ENCODE data around the gene SH3PXD2A. TPM values are rescaled to one million over a fixed set of nuclear protein-coding genes. Genes with fewer than 3 reads are reported as not detected.

The SH3PXD2A gene
- total and polyA plus RNA-seq, 7 donors: 3.0 to 57.7 (median 10.6) TPM

- no peak overlapping the region for H3K27ac ChIP-seq
- no peaks in the 10 kb centered on the region for H3K27me3 ChIP-seq (ENCODE audit: insufficient read depth in 3 of 3, low read length in 2 of 3)
- no peak overlapping the region for H3K4me3 ChIP-seq
- intact Hi-C loops (cut with DNase I): no loop called here
- ATAC-seq (no peak), DNase-seq (peak in 1 of 2 donors; percentile 45)
- no peaks in the 10 kb centered on the region for H3K9me3 ChIP-seq
- TF ChIP-seq, protein P1, sequence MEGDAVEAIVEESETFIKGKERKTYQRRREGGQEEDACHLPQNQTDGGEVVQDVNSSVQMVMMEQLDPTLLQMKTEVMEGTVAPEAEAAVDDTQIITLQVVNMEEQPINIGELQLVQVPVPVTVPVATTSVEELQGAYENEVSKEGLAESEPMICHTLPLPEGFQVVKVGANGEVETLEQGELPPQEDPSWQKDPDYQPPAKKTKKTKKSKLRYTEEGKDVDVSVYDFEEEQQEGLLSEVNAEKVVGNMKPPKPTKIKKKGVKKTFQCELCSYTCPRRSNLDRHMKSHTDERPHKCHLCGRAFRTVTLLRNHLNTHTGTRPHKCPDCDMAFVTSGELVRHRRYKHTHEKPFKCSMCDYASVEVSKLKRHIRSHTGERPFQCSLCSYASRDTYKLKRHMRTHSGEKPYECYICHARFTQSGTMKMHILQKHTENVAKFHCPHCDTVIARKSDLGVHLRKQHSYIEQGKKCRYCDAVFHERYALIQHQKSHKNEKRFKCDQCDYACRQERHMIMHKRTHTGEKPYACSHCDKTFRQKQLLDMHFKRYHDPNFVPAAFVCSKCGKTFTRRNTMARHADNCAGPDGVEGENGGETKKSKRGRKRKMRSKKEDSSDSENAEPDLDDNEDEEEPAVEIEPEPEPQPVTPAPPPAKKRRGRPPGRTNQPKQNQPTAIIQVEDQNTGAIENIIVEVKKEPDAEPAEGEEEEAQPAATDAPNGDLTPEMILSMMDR (IDR thresholded peaks at IDR 0.05): no peak
- WGBS, 3 donors: 68 to 73% (median 73%) methylated on average over 4 of the region's 4 CpGs
- H3K4me1 ChIP-seq: peaks cover 29% of the 10 kb centered on the region
- H3K36me3 ChIP-seq (ENCODE audit: insufficient read depth in 1 of 2, low read depth in 1 of 2): no peaks in the 10 kb centered on the region
These were observed 42.9 kb downstream of the SH3PXD2A start for GRCh38 chr10:103812432-103812831.

DNA sequence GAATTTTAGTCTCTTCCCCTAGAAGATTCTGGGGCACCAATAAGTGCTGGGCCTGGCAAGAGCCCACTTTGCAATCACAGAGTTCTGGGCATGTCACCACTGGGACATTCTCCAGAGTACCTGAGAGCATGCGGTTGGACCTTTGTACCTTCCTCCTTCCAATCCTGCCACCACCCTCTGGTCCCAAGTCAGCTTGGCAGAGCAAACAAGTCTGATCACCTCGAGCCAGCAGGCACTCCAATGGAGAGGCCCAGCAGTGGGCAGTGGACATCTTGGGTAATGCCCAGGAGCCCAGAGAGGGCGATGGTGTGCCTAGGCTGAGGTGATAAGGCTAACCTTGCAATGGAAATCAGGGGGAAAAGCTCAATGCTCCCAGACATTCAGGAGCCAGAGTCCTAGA lies 43.4 kb downstream of the SH3PXD2A start:
- Histone ChIP-seq H3K9me3 (no peaks in the 10 kb centered on the region), H3K4me3 (no peak overlapping the region), H3K36me3 (ENCODE audit: insufficient read depth in 1 of 2, low read depth in 1 of 2) (no peaks in the 10 kb centered on the region), H3K27me3 (ENCODE audit: insufficient read depth in 3 of 3, low read length in 2 of 3) (no peaks in the 10 kb centered on the region), H3K27ac (no peak overlapping the region), H3K4me1 (peaks cover 29% of the 10 kb centered on the region)
- intact Hi-C loops (cut with DNase I): no loop called here
- TF ChIP-seq, protein P1 (IDR thresholded peaks at IDR 0.05): no peak
- 62 to 68% (median 68%) methylated on average over 3 of the region's 3 CpGs for WGBS, 3 donors
- ATAC-seq (no peak), DNase-seq (peak in 1 of 2 donors; percentile 35)

GRCh38 chr10:103811463-103811862 lies 43.9 kb downstream of the SH3PXD2A start:
- no peak overlapping the region for H3K4me3 ChIP-seq
- DNase-seq (no peak), ATAC-seq (no peak)
- H3K36me3 ChIP-seq (ENCODE audit: insufficient read depth in 1 of 2, low read depth in 1 of 2): no peaks in the 10 kb centered on the region
- 94 to 96% (median 94%) methylated on average over 6 of the region's 6 CpGs for WGBS, 3 donors
- peaks cover 26% of the 10 kb centered on the region for H3K4me1 ChIP-seq
- TF ChIP-seq, protein P1 (IDR thresholded peaks at IDR 0.05): no peak
- intact Hi-C loops (cut with DNase I): no loop called here
- no peaks in the 10 kb centered on the region for H3K9me3 ChIP-seq
- H3K27ac ChIP-seq: no peak overlapping the region
- no peaks in the 10 kb centered on the region for H3K27me3 ChIP-seq (ENCODE audit: insufficient read depth in 3 of 3, low read length in 2 of 3)

GRCh38 chr10:103808780-103809179 lies 46.6 kb downstream of the SH3PXD2A start:
- Histone ChIP-seq H3K27ac (no peak overlapping the region), H3K36me3 (ENCODE audit: insufficient read depth in 1 of 2, low read depth in 1 of 2) (no peaks in the 10 kb centered on the region), H3K4me1 (peaks cover 11% of the 10 kb centered on the region), H3K9me3 (no peaks in the 10 kb centered on the region), H3K27me3 (ENCODE audit: insufficient read depth in 3 of 3, low read length in 2 of 3) (no peaks in the 10 kb centered on the region), H3K4me3 (no peak overlapping the region)
- peak in 1 of 2 donors; percentile 7 for DNase-seq
- 26 to 52% (median 27%) methylated on average over 2 of the region's 2 CpGs for WGBS, 3 donors
- ATAC-seq: peak in 3 of 4 donors; percentile 46 to 78 (median 67)
- TF ChIP-seq, protein P1 (IDR thresholded peaks at IDR 0.05): no peak
- intact Hi-C loops (cut with DNase I): no loop called here

- peak in 1 of 2 donors; percentile 4 for DNase-seq
- TF ChIP-seq, protein P1 (IDR thresholded peaks at IDR 0.05): no peak
- Histone ChIP-seq H3K9me3 (no peaks in the 10 kb centered on the region), H3K4me3 (no peak overlapping the region), H3K4me1 (peaks cover 11% of the 10 kb centered on the region), H3K27me3 (ENCODE audit: insufficient read depth in 3 of 3, low read length in 2 of 3) (no peaks in the 10 kb centered on the region), H3K27ac (no peak overlapping the region), H3K36me3 (ENCODE audit: insufficient read depth in 1 of 2, low read depth in 1 of 2) (no peaks in the 10 kb centered on the region)
- intact Hi-C loops (cut with DNase I): no loop called here
- WGBS, 3 donors: 89 to 94% (median 94%) methylated on average over 4 to 6 of the region's 6 CpGs
- ATAC-seq: no peak
These were observed 47.4 kb downstream of the SH3PXD2A start for GRCh38 chr10:103807996-103808395.
